ENCODE results near the gene RUNX1.
"Not testable (repeated sequence)": the region's sequence is repeated elsewhere in the genome, so short reads cannot be mapped to it uniquely, and the experiment has no call there.

Gene RUNX1

DNA sequence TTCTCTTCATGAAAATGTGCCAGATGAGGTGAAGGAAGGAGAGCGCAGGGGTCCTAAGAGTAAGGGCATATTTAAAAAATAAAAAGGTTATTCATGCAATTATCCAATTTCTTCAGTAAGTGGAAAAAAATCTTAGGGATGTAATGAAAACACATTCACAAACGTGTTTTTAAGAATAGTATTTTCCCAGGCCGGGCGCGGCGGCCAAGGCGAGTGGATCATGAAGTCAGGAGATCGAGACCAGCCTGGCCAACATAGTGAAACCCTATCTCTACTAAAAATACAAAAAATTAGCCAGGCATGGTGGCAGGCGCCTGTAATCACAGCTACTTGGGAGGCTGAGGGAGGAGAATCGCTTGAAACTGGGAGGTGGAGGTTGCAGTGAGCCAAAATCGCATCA lies 82.2 kb downstream of the RUNX1 start:
- not testable (repeated sequence) for DNase-seq

DNA sequence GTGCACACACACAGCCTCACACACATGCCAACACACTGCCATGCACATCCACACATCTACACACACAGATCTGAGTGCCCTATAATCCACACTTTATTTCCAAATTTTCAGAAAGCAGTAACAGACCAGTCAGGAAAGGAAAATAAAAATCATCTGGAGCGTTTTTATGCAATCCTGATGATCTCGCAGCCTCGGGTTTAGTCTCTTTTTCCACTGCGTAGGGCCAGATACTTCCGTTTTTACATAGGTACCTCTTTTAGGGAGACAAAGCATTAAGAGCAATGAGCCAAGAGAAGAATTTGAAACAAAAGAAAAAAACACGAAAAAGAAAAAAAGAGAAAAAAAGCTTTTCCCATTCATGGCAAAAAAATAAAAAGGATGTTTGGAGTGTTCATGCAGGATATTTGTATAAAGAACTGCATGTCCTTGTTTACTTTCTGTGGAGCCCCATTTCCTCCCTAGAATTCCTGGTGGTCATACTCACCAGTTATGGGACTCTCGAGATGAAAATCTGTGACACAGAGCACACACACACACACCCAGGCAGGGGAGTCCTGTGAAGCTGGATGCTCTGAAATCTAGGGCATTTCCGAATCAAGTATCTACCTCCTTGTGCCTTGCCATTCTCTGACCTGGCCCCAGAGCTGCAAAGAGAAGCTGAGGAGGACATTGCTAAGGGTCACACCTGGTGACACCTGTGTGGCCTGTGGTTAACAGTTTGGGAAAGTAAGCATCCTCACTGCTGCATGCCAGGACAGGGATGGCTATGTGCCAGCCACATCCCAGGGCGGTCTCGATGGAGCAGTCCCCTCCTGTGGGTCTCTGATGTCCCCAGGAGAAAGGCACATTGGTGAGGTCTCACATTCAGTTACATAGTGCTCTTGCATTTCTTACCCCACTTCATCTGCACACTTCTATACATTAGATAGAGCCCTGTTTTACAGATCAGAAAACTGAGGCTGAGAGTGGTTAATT lies 83.6 kb downstream of the RUNX1 start:
- DNase-seq, result no peak

DNA sequence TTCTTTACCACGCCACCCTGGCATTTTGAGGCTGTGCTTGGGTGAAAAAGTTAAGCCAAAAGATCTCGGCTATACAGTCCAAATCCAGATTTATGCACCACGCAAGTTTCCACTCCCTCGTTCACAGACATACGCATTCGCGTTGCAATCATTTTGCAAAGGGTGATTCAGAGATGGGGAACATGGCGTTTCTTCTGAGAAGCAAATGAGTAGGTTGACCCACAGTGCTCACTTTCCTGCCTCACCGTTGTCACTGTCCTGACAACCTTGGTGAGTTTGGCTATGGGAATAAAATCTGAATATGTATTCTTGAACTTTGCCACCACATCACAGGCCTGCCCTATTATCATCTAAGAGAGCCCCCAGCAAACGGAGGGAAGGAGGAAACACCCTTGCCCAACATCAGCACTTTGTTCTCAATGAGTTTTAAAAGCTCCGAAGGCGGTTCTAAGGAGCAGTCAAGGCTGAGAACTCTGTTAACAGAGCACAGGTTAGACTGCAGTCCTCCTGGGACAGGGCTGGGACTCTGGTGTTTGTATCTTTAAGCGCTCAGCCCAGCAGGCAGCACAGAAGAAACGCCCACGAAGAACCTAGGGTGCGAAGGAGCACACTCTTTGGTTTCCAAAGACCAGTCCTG lies 86.4 kb downstream of the RUNX1 start:
- no peak for DNase-seq

DNA sequence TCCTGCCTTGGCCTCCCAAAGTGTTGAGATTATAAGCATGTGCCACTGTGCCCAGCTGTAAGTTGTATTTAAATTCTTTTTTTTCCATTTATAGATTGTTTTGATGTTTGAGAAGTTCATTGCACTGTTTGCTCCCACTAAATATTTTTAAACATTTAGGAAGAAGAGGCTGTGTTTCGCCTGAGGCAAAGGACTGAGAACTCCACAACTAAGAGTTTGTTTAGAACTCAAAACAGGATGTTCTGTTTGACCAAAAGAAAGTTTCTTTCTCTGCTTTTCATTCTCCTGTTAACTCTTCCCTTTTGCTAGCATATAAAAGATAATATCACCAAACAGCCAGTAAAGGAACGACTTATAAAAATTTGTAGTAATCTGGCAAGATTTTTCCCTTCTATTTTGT lies 87.0 kb downstream of the RUNX1 start:
- no peak for DNase-seq

DNA sequence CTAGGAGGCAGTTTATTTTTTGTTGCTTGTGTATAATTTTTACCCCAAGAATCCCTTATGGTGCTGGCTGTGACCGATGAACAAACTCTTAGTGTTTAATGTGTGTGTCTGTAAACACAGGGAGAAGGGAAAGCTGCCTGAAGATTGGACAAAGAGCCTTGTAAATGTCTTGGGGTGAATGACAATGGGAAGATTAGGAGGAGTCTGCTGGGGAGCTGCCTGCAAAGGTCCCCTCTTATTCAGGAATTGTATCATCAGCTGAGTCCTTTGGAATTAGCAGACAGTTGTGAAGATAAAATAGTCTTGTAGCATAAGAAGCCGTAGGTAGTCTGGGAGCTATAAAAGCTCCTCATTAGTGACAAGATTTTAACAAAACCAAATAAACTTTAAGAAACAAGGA lies 88.4 kb downstream of the RUNX1 start:
- DNase-seq, result no peak

DNA sequence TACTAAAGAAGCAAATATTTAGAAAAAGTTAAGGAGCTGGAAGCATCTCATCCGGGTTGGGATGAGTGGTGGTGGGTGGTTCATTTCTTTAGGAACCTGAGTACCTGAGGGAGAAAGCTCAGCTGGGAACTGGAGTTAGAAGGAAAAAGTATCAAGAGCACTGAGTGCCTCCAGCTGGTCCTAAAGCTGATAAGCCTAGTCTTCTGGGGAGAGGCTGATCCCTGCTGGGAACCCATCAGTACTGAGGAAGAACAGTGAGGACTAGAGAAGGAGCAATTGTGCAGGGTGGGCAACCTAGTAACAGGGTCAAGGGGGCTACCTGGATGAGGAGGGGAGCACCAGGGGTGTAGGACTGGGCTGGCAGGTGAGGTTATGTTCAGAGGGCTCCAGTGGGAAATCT lies 89.5 kb downstream of the RUNX1 start:
- DNase-seq, result no peak

DNA sequence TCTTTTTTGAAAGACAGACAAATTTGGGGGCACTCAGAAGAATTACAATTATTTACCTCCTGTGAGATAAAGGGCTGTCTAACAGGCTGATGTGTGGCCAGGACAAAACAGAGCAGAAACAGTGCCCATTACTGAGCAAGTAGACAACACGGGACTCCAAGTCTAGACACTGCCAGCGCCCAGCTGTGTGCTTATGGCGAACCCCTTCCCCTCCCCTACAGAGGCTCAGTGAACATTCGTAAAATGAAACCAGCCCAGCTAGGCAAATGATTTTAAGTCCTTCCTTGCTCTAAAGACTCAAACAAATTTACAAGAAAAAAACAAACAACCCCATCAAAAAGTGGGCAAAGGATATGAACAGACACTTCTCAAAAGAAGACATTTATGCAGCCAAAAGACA lies 91.1 kb downstream of the RUNX1 start:
- no peak for DNase-seq

DNA sequence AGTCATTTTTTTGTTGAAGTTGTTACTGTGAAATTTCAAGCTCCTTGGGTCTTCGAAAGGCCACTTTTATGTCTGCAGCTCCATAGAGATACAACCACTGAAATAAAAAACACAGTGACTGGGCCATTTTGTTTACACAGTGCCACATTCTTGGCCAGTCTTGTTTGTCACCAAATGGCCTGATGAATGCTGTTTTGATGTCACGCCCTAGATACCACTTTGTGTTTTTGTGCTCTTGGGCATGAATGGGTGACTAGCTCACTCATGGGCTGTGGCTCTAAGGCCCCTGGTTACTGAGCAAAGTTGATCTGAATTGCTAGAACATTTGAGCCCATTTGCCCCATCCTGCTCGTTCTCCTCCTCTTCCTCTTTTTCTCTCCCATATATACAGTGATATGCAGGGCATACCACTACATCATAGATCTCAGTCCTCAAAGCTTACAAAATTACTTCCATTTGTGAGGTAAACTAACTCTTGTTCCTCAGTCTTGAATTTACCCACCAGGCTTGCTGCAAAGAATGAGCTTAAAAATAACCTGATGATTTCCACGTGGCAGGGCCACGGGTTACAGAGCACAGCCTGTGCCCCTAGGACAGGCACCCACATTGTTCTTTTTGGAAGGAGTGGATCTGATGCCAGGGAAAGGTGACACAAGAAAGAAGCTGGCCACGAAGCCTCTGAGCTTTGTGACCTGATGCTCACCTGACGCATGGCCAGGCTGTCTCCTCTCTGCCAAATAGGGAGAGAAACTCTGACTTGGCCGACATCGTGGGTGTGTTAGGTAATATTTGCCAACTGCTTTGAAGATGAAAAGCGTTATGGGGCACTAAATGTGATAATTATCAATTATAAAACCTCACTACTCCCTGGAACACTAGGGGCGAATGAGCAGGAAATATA lies 92.4 kb downstream of the RUNX1 start:
- no peak for DNase-seq

DNA sequence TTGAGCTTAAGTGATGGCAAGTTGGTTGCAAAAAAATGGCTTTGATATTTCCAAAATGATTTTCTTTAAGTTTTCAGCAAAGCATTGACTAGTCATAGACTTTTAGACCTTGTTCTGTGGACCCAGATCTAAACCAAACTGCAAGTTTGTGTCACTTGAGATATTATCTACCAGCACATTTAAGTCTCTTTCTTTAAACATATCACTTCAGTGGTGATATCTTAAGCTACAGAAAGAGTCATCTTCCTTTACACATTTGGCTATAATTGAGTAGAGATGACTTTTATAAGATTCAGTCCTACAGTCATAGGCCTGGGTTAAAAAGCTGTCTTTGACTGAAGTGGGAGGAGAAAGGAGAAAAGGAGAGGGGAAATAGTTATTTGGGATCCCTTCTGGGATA lies 95.2 kb downstream of the RUNX1 start:
- no peak for DNase-seq

DNA sequence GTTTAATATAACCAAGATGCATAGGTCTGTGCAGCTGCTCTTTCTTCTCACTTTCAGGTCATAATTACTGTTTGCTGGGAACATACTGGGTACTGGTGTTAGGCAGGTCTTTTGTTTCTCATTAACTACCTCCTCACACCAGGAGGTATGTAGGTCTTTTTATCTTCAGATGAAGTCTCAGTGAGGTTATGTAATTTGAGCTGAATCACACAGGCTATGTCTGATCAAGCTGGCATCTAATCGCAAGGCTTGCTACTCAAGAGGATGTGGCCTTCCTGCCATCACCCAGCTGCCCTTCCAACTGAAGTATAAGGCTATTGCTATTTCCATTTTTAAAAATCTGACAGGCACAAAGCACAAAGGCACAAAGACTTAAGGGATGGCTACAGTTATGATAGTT lies 96.4 kb downstream of the RUNX1 start:
- DNase-seq, result peak; percentile 80

DNA sequence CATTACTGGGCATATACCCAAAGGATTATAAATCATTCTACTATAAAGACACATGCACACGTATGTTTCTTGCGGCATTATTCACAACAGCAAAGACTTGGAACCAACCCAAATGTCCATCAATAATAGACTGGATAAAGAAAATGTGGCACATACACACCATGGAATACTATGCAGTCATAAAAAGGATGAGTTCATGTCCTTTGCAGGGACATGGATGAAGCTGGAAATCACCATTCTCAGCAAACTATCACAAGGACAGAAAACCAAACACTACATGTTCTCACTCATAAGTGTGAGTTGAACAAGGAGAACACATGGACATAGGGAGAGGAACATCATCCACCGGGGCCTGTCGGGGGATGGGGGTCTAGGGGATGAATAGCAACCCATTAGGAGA lies 97.2 kb downstream of the RUNX1 start:
- not testable (repeated sequence) for DNase-seq

DNA sequence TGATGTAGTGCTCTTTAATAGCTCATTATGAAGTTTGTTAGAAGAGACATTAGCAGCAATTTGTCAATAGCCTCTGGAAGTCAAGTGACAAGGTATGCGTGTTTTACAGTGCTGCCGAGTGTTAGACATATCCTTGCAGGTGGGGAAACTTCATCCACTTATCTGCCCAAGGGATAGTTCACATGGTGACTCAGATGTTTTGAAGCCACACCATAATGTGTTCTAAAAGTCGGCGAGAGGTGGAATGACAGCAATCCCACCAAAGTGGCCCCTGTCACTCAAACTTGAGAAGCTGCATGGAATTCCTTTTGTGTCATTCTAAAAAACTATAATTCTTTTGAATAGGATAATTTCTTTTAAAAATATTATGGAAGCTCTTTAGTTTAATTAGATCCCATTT lies 98.1 kb downstream of the RUNX1 start:
- no peak for DNase-seq

DNA sequence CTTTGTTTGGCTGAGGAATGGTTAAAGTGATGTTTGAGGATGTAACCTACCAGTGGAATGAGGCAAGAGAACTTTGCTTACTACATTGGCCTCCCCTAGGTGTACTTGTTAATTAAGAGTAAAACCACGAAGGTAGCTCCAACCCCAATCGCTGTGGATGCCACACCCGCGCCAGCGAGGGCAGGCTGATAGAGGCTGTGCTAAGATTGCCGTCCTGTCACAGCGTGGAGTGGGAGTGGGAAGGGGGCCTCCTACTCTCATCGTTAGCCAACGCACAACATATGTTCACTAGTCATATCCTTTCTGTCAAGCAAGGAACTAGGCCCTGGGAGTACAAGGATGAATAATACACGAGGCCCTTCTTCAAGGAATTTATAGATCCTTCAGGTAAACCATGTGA lies 99.6 kb downstream of the RUNX1 start:
- no peak for DNase-seq

DNA sequence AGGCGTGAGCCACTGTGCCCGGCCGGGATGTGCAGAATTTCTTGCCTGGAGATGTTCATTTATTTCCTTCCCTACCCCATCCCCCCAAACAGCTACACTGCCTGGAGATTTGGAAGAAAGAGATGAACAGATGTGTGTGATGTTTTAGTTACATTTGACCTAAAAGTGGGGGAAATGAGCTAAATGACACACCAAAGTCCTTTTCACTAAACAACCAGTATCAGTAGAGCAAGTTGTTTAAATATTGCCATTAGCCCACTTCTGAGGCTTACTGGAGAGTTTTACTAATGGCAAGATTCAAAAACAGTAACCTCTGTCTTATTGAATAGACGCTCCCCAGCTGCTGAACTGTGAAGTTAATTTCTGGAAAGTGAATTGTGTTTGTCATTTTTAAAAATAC lies 100.1 kb downstream of the RUNX1 start:
- no peak for DNase-seq

DNA sequence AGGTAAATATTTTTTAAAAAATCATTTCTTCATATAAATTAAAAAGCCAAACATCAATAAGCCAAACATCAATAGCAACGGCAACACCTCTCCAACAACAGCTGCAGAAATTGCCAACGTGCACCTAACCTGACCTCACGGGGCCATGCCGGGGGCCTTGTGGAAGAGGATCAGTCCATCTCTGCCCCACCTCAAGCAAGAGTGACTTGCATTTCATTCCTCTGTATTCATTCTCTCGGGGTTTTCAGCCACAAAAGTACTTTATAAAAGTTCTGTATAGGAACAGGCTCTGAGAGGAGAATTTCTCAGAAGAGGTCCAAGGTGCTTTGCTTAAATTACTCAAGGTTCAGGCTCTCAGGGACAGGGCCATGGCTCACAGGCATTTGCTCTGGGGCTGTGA lies 100.9 kb downstream of the RUNX1 start:
- no peak for DNase-seq

DNA sequence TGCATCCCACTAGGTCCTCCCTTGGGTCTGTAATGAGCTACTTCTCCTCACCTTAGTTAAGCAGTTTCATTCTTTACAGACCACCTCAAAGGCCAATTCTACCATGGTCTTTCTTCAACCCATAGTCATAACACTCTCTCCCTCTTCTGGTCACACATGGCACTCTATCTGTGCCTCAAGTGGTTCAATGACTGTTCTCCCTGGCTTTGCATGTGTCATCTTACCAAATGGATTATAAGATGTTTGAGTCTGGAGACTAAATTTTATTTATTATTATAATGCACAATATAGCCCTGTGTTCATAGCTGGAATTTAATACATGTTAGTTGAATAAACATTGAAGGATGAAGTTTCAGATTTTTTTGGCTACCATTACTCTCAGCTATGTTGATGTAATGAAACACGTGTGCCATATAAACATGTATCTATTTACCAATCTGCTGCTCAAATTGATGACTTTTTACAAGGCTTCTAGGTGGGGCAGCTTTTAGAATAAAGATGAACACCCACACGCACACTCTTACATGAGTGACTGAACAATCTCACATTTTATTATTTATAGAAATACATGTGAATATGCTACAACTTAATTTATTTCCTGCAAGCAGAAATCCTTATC lies 102.1 kb downstream of the RUNX1 start:
- no peak for DNase-seq

DNA sequence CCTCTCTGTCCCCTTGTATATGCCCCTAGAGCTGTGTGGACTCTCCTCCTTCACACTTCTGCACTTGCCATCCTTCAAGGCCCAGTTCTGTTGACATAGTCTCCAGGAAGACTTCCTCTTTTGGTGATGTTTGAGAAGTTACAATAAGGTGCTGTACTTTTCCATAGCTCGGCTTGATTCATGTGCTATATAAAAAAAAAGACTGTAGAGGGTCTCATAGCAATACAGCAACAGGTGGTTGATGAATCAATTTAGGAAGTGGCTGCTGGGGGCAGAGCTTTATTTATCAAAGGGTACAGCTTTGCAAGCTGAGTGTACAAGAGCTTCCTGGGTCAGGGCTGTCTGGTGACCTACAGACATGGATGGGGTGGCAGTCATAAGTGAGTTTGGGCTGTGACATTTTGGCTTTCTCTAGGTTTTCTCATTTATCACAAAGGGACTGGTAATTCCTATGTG lies 102.7 kb downstream of the RUNX1 start:
- DNase-seq, result no peak

DNA sequence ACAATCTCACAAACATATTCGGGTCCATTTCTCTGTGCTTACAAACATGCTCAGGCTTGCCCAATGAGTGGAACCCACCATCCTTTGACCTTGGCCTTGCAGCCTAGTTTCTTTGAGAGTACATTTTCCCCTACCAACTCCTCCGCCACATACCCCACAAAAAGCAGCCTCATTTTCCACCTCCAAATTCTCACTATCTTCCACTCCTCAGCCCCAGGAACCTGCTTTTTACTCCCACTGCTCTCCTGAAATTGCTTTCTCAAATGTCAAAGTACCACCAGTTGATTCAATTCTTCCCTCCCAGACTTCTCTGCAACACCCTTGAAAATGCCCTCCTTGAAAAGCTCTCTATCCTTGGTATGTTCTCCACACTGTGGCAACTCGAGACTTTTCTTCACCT lies 103.8 kb downstream of the RUNX1 start:
- no peak for DNase-seq

DNA sequence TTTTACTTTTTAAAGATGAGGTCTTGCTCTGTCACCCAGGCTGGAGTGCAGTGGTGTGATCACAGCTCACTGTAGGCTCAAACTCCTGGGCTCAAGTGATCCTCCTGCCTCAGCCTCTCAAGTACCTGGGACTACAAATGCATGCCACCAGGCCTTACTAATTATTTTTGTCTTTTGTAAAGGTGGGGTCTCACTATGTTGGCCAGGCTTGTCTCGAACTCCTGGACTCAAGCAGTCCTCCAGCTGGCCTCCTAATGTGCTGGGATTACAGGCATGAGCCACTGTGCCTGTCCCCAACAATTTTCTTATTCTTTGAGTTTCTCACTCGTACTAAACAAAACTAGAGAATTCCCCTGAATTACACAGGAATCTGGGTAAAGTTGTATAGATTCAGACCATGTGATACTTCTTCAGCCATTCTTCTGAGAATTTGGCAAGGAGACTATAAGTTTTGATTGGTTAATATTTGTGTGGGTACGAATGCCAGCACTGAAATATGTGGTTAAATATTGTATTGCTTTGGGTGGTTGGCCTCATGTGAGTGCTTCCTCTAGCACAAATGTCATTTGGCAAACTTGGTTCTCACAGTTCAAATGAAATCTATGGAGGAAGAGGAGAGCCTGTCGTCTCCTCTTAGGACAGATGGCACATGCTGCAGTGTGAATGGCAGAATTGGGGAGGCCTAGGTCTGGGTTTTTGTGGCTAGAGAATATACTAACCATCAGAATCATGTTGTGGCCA lies 104.9 kb downstream of the RUNX1 start:
- no peak for DNase-seq

DNA sequence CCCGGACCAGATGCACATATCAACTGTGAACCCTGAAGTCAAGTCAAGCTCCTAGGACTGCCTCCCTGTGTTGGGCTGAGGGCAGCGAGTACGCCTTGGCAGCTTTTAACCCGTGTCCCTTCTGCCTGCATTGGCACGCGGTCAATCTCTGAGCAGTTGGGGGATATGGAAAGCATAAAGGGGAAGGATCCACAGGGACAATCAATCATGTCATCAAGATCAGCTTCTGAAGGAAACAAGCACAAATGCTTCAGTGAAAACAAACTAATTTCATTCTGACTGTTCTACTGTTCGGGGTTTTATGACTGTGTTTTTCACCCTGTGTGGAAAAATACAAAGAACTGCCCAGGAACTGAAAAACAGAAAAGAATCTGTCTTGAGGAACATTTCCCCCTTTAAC lies 106.2 kb downstream of the RUNX1 start:
- no peak for DNase-seq

DNA sequence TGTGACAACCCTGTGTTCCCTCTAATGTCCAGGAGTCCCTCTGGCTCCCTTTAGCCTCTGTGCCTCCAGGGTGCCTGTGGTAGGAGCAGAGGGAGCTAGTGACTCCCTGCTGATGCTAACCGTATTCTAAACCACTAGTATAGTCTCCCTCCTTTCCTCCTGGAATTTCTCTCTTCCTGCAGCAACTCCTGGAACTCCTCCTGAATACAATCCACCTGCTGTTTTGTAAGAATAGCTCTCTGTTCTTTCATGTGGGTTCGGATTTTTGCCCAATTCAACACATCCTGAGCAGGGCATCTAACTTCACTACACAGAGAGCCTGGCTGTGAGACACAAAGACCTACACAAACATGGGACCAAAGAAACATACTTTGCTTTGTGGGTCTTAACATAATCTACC lies 107.9 kb downstream of the RUNX1 start:
- DNase-seq, result no peak

DNA sequence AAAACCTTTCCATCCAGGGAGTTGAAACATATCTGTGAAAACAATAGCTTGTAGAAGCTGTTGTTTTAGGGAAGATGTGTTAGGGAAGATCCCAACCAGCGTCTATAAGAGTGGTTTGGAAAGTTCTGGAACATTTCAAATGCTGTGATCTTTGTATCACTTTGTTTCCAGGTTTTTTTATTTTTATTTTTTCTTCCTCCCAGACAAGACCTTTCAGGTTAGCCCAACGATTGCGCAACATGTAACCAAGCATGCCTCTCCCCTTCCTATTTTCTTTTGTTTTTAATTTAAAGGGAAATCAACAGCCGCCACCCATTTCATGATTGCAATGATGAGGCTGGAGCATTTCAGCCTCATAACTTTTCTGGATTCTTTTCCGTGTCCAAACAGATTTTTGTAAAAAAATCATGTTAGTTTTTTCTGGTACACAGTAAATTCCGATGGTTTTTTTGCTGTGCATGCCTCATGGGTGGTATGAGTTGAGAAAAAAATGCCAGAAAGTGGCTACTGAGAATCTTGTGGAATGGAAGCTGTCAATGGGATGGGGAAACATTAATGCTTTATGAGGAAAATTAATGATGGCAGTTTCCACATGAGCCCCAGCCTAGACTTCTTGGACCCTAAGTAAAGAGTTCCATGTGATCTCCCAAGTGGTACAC lies 109.3 kb downstream of the RUNX1 start:
- no peak for DNase-seq
